ENCODE measurements around the gene C1orf105.
A peak's percentile ranks its signal among the peaks of the same experiment; 100 is the strongest.
"Not testable (repeated sequence)": the region's sequence is repeated elsewhere in the genome, so short reads cannot be mapped to it uniquely, and the experiment has no call there.

C1orf105 gene

DNA sequence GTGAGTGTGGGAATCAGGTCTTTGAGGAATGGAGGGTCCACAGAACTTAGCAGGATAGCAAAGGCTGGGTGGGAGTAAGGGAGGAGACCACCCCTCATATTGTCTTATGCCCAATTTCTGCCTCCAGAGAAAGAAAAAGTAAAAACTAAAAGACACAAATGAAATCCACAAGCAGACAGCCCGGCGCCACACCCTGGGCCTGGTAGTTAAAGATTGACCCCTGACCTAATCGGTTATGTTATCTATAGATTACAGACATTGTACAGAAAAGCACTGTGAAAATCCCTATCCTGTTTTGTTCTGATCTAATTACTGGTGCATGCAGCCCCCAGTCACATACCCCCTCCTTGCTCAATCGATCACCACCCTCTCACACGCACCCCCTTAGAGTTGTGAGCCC is 75.6 kb downstream of the C1orf105 start:
- not testable (repeated sequence) for DNase-seq

DNA sequence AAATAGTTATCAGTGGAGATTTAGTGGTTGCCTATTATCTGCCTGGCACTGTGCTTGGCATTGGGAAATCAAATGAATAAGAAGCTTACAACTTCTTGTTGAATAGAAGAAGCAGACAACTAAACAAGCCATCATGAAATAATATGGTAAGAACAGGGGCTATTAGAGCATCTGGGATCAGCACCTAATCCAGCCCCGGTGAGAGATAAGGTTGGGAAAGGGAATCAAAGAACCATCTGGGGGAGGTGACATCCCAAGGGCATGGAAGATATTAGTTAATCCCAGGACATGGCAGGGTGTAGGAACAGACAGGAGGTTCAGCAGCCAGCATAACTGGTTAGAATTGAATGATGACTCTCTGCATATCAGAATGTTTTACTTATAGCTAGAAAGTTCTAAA is 76.2 kb downstream of the C1orf105 start:
- DNase-seq = no peak

DNA sequence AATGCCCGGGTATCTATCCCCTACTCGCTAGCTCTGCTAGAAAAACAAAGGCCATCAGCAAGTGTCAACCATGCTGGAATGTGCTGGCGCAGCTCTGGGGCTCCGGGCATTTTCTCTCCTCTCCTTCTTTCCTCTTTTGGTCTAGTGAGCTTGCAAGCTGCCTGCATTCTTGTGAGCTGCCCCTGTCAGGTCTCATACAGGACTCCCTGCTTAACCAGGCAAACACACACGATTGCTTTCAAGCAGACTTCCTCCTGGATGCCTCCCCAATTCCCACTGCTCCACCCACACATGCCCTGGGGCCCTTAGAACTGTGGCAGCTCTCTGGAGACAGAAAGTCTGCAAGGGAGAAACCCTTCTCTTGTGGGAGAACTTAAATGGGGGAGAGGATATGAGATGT is 76.7 kb downstream of the C1orf105 start:
- no peak for DNase-seq

DNA sequence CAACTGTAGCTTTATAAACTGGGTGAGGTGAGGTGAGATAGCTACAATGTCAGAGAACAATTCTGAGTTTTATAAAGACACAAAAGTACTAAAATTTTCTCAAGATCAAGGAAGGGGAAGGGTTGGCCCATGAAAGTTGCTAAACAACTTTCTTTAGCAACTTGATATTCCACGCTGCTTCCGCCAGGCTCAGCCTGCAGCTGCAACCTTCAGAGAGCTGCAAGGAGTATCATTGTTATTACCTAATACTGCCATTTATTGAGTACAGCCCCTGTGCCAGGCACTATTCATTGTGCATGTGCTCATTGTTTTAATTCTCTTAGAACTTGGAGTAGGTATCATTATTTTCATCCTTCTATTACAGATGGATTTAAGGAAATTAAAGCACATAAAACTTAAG is 78.4 kb downstream of the C1orf105 start:
- peak; percentile 39 for DNase-seq

DNA sequence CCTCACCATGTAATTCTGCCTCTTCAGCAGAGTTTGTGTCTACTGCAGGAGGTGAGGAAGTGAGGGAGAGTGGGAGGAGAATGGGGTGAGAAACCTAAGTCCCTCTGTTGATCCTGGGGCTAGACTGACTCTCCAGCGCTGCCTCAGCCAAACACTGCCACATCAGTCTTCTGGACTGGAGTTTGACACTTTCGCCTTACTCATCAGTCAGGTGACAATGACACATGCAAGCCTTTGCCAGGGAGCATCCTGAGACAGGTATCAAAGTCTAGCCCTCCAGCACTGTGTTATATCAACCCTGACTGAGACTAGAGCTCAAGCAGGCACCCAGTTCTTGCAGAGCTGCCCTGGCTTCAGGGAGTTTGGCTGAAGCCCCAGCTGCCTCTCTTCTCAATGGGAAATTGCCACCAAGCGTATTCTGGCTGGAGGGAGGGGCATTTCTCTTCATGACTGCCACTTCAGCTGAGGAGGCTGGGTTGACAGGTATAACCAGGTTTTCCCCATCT is 79.2 kb downstream of the C1orf105 start:
- DNase-seq = no peak

DNA sequence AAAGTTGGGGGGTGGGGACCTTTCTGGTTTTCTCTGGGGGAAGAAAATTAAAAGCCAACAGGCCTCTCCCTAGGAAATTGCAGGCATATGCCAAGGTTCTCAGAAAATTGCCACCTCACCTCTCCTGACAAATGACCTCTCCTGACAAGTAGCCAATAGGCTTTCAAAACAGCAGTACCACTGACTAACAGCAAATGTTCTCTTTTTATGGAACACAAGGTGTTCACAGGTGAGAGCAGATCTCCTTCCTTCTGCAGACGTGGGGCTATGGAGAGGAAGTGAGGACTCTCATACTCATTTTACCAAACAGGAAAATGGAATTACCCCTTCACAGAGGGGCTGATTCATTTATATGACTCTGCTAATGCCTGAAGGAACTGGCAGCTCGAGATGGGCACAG is 79.7 kb downstream of the C1orf105 start:
- no peak for DNase-seq

DNA sequence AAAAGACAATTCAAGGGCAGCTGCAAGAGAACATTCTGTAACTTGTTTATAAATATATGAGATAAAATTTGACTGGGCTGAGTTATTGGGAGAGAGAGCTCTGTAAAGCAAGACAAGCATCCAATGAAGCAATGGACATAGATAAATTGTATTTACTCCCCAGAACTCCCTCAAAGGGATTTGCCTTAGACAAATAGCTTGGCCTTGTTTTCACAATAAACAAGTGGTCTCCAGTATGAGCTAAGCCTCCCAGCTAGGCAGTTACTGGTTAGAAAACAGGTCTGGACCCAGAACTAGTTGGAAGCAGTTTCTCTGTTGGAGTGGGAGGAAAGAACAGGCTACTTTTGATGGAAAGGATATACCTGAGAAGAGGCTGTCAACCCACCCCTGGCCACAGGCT is 87.3 kb downstream of the C1orf105 start:
- no peak for DNase-seq

DNA sequence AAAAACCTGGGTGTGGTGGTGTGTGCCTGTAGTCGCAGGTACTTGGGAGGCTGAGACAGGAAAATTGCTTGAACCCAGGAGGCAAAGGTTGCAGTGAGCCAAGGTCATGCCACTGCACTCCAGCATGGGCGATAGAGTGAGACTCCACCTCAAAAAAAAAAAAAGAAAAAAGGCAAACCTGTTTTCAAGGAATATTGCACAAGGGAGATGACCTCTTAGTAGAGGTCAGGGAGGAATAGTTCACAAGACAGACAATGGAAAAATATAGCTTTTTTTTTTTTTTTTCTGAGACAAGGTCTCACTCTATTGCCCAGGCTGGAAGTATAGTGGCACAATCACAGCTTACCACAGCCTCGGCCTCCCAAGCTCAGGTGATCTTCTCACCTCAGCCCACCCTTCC is 90.0 kb downstream of the C1orf105 start:
- DNase-seq = no peak

DNA sequence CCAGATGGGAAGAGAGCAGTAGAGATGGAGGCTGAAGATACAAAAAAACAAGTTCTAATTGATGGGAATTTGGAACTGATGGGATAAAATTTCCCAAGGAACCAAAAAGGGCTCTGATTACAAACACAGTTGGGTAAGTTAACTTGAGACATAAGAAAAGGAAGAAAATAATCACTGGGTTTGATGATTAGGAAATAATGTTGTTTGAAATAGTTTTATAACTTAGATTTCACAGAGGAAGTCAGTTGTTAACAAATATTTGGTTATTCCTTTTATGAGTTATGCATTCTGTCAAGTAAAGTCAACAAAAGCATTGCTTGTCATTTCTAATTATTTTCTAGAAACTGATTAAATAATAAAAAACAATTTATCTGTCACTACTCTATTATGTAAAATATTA is 92.1 kb downstream of the C1orf105 start:
- no peak for DNase-seq

DNA sequence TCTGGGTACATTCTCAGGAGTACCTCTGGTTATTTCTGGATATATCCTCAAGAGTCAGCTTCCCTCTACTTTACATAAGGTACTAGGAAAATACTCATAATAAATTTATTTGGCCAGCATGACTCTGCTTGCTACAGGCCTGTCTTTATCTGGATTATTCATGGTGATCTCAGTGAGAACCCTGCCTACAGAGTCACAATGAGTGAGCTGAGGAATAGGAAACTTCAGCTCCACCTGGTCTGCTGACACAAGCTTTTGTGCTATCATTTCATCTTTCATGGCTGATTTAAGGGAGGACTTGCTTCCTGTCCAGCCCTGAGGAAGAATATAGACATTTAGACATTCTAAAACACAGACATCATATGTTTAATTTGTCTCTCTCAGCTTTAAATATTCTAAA is 93.0 kb downstream of the C1orf105 start:
- DNase-seq = no peak

DNA sequence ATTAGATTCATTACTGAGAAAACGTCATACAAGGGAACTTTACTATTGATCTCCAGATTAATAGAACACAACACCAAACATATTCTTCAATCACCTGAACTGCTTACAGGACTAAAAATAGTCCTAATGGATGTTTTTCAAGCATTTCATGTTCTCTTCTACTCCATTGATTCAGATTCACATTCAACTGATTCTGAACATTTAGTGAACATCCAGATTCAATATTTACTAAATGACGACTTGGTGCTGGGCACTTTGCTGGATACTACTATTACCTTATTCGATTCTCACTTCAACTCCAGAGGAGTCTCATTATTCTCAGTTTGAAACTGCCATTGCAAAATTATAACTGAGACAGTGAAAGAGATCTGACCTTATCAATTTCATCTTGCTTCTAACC is 93.6 kb downstream of the C1orf105 start:
- no peak for DNase-seq

DNA sequence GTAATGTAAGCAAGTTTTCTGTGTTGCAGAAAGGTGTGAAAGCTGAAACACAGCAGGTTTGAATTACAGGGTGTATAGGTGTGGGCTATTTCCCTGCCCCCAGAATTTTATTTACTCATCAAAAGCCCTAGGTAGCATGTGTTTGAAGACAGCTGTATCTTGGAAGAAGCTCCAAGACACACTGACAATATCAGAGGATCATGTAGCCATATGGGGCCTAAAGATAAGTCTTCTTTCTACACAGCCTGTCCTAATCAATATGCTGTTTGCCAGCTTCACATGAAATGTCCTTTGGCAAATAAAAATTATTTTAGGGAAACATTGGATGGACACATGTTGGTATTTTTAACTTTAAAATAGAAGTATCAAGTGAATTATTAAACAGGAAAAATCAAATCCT is 95.0 kb downstream of the C1orf105 start:
- DNase-seq = no peak

DNA sequence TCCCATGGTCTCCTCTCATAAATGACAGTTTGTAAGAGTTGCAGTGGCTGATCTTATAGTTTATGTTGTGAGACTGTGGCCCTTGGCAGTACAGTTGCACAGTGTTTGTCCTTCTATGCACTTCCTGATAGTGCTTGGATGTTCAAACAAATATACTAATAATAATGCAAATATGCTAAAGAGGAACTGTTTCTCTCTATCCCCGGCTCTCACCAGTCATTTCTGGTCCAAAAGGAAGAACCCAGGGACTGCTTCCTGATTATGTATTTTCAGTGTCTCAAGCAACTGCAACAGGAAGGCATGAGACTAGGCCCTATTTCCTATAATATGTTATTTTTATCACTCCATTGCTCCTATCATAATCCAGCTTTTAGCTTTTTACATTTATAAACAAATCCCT is 95.4 kb downstream of the C1orf105 start:
- peak; percentile 70 for DNase-seq

DNA sequence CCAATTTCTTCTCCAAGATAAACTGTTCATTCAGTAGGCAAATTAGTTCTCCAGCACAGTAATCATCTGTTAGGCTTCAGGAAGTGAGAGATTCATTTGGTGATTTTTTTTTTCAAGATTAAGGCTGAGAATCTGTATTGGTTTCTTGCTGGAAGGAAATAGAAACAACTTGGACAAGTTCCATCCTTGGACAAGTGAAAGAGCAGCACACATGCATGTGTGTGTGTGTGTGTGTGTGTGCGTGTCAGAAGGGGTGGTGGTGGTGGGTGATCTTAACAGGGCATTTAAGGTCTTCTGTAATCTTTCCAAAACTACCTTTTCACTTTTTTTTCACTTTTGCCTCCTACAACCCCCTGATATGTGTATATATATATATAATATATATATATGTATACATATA is 96.6 kb downstream of the C1orf105 start:
- DNase-seq = no peak

DNA sequence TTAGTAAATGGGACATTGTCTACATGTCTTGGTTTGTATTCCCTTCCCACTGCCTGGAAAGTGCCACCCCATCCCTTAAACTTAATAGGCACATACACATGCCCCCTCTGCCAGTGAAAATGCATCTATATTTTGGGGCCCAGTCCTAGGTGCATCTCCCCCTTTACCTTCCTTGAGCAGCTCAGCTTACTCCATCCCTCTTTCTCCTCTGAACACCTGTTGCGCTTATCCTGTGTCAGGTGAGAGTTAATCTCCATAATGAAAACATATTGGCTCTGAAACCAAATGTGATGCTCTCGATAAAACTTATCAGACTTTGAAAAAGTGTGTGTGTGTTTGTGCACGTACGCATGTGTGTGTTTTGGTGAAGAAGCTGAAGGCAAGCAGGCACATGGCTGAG is 97.1 kb downstream of the C1orf105 start:
- no peak for DNase-seq
